NCI-H1092 (cell line): Measurements from ENCODE around the gene CHRNB2.

Source experiments
- DNase-seq: peaks from one replicate; lab custom pipeline; 2025; lab: John Stamatoyannopoulos, UW

Gene CHRNB2

GRCh38 chr1:154611150-154611862, 43.7 kb downstream of the CHRNB2 start:
- DNase-seq = no peak

- DNase-seq = no peak
Observed at GRCh38 chr1:154614247-154614646, 46.7 kb downstream of the CHRNB2 start.

- DNase-seq = no peak
Observed at GRCh38 chr1:154614901-154615300, 47.3 kb downstream of the CHRNB2 start.

- no peak for DNase-seq
Observed at GRCh38 chr1:154615411-154615810, 47.8 kb downstream of the CHRNB2 start.

GRCh38 chr1:154616659-154617345, 49.2 kb downstream of the CHRNB2 start:
- no peak for DNase-seq

- DNase-seq = no peak
Observed at GRCh38 chr1:154619181-154619948, 51.8 kb downstream of the CHRNB2 start.

GRCh38 chr1:154620751-154621150, 53.2 kb downstream of the CHRNB2 start:
- DNase-seq = no peak

- DNase-seq = no peak
Observed at GRCh38 chr1:154621875-154622274, 54.3 kb downstream of the CHRNB2 start.

- DNase-seq = no peak
Observed at GRCh38 chr1:154622503-154623039, 55.0 kb downstream of the CHRNB2 start.

- no peak for DNase-seq
Observed at GRCh38 chr1:154623358-154623757, 55.8 kb downstream of the CHRNB2 start.

- DNase-seq = no peak
Observed at GRCh38 chr1:154624746-154625643, 57.4 kb downstream of the CHRNB2 start.

- no peak for DNase-seq
Observed at GRCh38 chr1:154626456-154627256, 59.1 kb downstream of the CHRNB2 start.

- peak; percentile 92 for DNase-seq
Observed at GRCh38 chr1:154627257-154628120, 59.9 kb downstream of the CHRNB2 start.

- DNase-seq = no peak
Observed at GRCh38 chr1:154628121-154628405, 60.5 kb downstream of the CHRNB2 start.

GRCh38 chr1:154629061-154629674, 61.6 kb downstream of the CHRNB2 start:
- no peak for DNase-seq
